Smooth muscle cell (in vitro differentiated cells): Measurements from ENCODE around the gene CALY. TPM values are rescaled to one million over a fixed set of nuclear protein-coding genes. Genes with fewer than 3 reads are reported as not detected.

Experiments
- DNase-seq: peaks from one replicate; lab custom pipeline; 2025; ENCODE audit not compliant: unreplicated experiment; lab: John Stamatoyannopoulos, UW
- H2AFZ ChIP-seq: fragments of 200-600 bp; sonication (generic); 2 replicates; pipeline ENCODE4 v1.6.0; 2016; ENCODE audit warnings: antibody characterized with exemption, low read depth, mild to moderate bottlenecking
- H3F3A ChIP-seq: fragments of 200-600 bp; sonication (generic); 2 replicates; pipeline ENCODE4 v1.6.0; 2017; ENCODE audit warnings: antibody characterized with exemption, low read depth
- H3K27ac ChIP-seq: fragments of 200-600 bp; sonication (generic); 2 replicates; pipeline ENCODE4 v1.5.1; 2016; ENCODE audit warnings: low read depth, mild to moderate bottlenecking
- H3K27me3 ChIP-seq: fragments of 200-600 bp; sonication (generic); 2 replicates; pipeline ENCODE4 v1.6.1; 2016; ENCODE audit warnings: low read depth, mild to moderate bottlenecking
- H3K36me3 ChIP-seq: fragments of 200-600 bp; sonication (generic); 2 replicates; pipeline ENCODE4 v1.5.1; 2016; ENCODE audit warnings: low read depth
- H3K4me1 ChIP-seq: fragments of 200-600 bp; sonication (generic); 2 replicates; pipeline ENCODE4 v1.5.1; 2016; ENCODE audit warnings: low read depth
- H3K4me2 ChIP-seq: fragments of 200-600 bp; sonication (generic); 2 replicates; pipeline ENCODE4 v1.6.0; 2016; ENCODE audit warnings: mild to moderate bottlenecking
- H3K4me3 ChIP-seq: fragments of 200-600 bp; sonication (generic); 2 replicates; pipeline ENCODE4 v1.5.1; 2016; ENCODE audit warnings: mild to moderate bottlenecking
- H3K79me2 ChIP-seq: fragments of 200-600 bp; sonication (generic); 2 replicates; pipeline ENCODE4 v1.6.0; 2016; ENCODE audit warnings: low read depth, mild to moderate bottlenecking
- H3K9ac ChIP-seq: fragments of 200-600 bp; sonication (generic); 2 replicates; pipeline ENCODE4 v1.6.0; 2016; ENCODE audit warnings: low read depth
- H3K9me3 ChIP-seq: fragments of 200-600 bp; sonication (generic); replicated peaks from 2 replicates; pipeline ENCODE4 v1.5.1; 2016; ENCODE audit warnings: low read depth
- H4K20me1 ChIP-seq: fragments of 200-600 bp; sonication (generic); 2 replicates; pipeline ENCODE4 v1.6.0; 2016; ENCODE audit warnings: low read depth
- WGBS: methylation state at CpG from one replicate; pipeline ENCODE4 v1.1.7; 2016; ENCODE audit warnings: low lambda C conversion rate; 5-methylcytosine and 5-hydroxymethylcytosine counted together
- polyA plus RNA-seq: library from polyadenylated mRNA; unstranded; fragments of >200 nt; fragmentation: Nextera tagmentation; extraction: Ambion mirVana; gene quantifications from 2 replicates; pipeline ENCODE4 v1.2.1, GENCODE V29; 2016
- total RNA-seq: library from RNA; depleted of rRNA; stranded (reverse); fragments of >200 nt; gene quantifications from 2 replicates; pipeline ENCODE4 v1.2.3, GENCODE V29; 2014
- TF ChIP-seq, protein P1 (sequence below): fragments of 200-600 bp; sonication (generic); IDR thresholded peaks from 2 replicates; pipeline ENCODE4 v1.5.1; 2017; ENCODE audit warnings: borderline replicate concordance, mild to moderate bottlenecking, antibody characterized with exemption; ENCODE audit not compliant: insufficient read depth, poor library complexity, severe bottlenecking

The CALY gene
- total and polyA plus RNA-seq, 2 experiments from 2014 or later: 2.4 to 10.1 TPM

DNA sequence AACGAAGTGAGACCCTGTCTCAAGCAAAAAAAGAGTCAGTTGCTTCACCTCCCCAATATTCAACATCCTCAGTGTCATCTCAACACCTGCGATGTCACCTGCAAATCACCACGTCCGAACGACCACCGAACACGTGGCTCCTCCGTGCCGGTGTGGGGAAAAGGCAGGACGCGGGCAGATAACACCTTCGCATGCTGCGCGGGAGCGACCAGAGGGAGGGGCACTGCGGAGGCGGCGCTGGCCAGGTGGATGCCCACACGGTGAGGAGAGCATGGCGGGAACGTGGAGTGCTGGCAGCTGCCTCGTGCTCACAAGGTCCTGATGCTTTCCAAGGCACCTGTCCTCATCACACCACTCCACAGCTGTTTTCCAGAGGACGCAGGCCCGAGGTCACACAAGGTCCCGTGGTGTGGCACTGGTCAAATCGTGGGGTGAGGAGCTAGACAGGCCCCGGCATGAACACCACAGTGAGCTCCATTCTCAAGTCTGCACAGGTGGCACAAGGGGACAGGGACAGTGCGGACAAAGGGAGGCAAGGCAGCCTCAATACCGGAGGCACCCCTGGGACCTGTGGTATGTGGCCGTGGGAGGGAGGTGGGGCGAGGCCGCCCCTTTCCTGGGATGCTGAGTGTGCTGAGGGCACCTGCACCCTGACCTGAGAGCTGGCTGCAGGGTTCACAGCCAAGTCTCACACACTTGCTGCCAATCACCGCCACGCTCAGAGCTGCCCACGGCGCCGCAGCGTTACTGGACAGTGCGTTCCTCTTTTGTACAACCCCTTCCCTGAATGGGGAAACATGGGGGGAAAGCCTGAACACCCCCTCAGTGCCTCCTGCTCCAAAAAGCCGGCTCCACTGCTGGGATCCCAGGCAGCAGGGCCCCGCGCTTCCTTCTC lies 41.0 kb downstream of the CALY start:
- Histone ChIP-seq H3K79me2 (no peaks in the 10 kb centered on the region), H3F3A (no peaks in the 10 kb centered on the region), H3K9me3 (no peaks in the 10 kb centered on the region), H3K27ac (no peak overlapping the region), H4K20me1 (peaks cover 2% of the 10 kb centered on the region), H3K4me3 (no peak overlapping the region), H2AFZ (no peak overlapping the region), H3K9ac (no peak overlapping the region), H3K27me3 (no peaks in the 10 kb centered on the region), H3K4me1 (no peaks in the 10 kb centered on the region), H3K4me2 (no peak overlapping the region), H3K36me3 (peaks cover 7% of the 10 kb centered on the region)
- DNase-seq: no peak
- TF ChIP-seq, protein P1, sequence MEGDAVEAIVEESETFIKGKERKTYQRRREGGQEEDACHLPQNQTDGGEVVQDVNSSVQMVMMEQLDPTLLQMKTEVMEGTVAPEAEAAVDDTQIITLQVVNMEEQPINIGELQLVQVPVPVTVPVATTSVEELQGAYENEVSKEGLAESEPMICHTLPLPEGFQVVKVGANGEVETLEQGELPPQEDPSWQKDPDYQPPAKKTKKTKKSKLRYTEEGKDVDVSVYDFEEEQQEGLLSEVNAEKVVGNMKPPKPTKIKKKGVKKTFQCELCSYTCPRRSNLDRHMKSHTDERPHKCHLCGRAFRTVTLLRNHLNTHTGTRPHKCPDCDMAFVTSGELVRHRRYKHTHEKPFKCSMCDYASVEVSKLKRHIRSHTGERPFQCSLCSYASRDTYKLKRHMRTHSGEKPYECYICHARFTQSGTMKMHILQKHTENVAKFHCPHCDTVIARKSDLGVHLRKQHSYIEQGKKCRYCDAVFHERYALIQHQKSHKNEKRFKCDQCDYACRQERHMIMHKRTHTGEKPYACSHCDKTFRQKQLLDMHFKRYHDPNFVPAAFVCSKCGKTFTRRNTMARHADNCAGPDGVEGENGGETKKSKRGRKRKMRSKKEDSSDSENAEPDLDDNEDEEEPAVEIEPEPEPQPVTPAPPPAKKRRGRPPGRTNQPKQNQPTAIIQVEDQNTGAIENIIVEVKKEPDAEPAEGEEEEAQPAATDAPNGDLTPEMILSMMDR: no peak
- WGBS: 96% methylated on average over 42 of the region's 42 CpGs

DNA sequence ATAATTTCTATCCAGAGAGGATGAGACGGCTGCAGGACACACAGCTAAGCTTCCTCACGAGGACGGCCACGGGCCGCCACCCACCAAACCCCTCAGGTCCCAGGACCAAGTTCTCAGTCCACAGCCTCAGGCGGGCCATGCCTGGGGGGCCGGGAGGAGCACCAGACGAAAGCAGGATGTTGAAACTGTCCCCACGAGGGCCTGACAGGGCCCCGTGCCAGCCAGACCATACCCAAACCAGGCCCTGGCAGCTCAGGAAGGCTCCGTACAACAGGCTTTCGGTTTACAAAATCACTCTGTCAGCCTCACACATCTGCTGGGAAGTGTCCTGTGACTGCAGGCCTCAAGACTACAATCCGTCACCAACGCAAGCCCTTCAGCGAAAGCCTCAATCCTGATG lies 42.5 kb downstream of the CALY start:
- DNase-seq: no peak
- TF ChIP-seq, protein P1: no peak
- no peak overlapping the region for H3K4me3 ChIP-seq
- WGBS: 92% methylated on average over 15 of the region's 15 CpGs
- H2AFZ ChIP-seq: no peak overlapping the region
- H3K36me3 ChIP-seq: peaks cover 6% of the 10 kb centered on the region
- H3K4me2 ChIP-seq: no peak overlapping the region
- H3K79me2 ChIP-seq: no peaks in the 10 kb centered on the region
- H3K9ac ChIP-seq: no peak overlapping the region
- no peaks in the 10 kb centered on the region for H3K4me1 ChIP-seq
- no peaks in the 10 kb centered on the region for H3K27me3 ChIP-seq
- H4K20me1 ChIP-seq: no peaks in the 10 kb centered on the region
- H3K27ac ChIP-seq: no peak overlapping the region
- no peaks in the 10 kb centered on the region for H3F3A ChIP-seq
- H3K9me3 ChIP-seq: no peaks in the 10 kb centered on the region

DNA sequence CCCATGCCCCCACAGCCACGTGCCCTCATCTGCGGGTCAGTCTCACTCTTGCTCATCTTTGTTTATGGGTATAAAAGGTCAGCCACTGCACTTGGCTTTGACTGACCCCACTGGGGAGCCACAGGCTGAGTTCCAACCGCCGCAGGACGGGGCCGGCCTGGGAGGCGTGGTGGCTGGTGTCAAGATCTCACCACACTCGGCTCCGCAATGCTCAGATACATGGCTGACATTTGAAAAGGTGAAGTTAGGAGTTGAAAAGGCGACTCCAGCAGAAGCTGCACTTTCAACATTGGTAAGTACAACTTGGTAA lies 42.9 kb downstream of the CALY start:
- no peaks in the 10 kb centered on the region for H3K4me1 ChIP-seq
- H3K27me3 ChIP-seq: no peaks in the 10 kb centered on the region
- WGBS: 95% methylated on average over 9 of the region's 10 CpGs
- no peak overlapping the region for H3K27ac ChIP-seq
- no peaks in the 10 kb centered on the region for H4K20me1 ChIP-seq
- H3K36me3 ChIP-seq: peaks cover 8% of the 10 kb centered on the region
- no peaks in the 10 kb centered on the region for H3F3A ChIP-seq
- no peak overlapping the region for H2AFZ ChIP-seq
- H3K79me2 ChIP-seq: no peaks in the 10 kb centered on the region
- DNase-seq: no peak
- no peaks in the 10 kb centered on the region for H3K9me3 ChIP-seq
- TF ChIP-seq, protein P1: no peak
- no peak overlapping the region for H3K4me3 ChIP-seq
- H3K9ac ChIP-seq: no peak overlapping the region
- H3K4me2 ChIP-seq: no peak overlapping the region
